Activated CD4-positive, alpha-beta T cell treated with anti-CD3 and anti-CD28 coated beads, Interleukin-2, amount 10 ng/mL, durations not matched to agents 7 days and 5 days (primary cell): ENCODE measurements around the gene CDC37. TPM values are rescaled to one million over a fixed set of nuclear protein-coding genes. Genes with fewer than 3 reads are reported as not detected.
"Not testable (repeated sequence)": the region's sequence is repeated elsewhere in the genome, so short reads cannot be mapped to it uniquely, and the experiment has no call there.

Experiments used
- CTCF ChIA-PET: fragments of 350-600 bp; sonication (Branson Sonifier 250); formaldehyde crosslinking; loops from one replicate; lab custom pipeline; 2021; ENCODE audit warnings: antibody characterized with exemption; lab: Charles Lee
- POLR2A ChIA-PET: fragments of 350-600 bp; sonication (Branson Sonifier 250); formaldehyde crosslinking; loops from one replicate; lab custom pipeline; 2021; ENCODE audit warnings: antibody characterized with exemption; lab: Charles Lee
- DNase-seq: peaks from one replicate; pipeline ENCODE4 v3.0.0-alpha.2; 2020
- H3K27ac Mint-ChIP-seq: one replicate; pipeline ENCODE4 v1.8.0; 2021; ENCODE audit warnings: mild to moderate bottlenecking, moderate library complexity, mixed read lengths
- H3K27me3 Mint-ChIP-seq: one replicate; pipeline ENCODE4 v1.8.0; 2021; ENCODE audit warnings: mixed read lengths
- H3K36me3 Mint-ChIP-seq: one replicate; pipeline ENCODE4 v1.8.0; 2021; ENCODE audit warnings: low read depth, mixed read lengths
- H3K4me1 Mint-ChIP-seq: one replicate; pipeline ENCODE4 v1.8.0; 2021; ENCODE audit warnings: mixed read lengths
- H3K4me3 Mint-ChIP-seq: one replicate; pipeline ENCODE4 v1.8.0; 2021; ENCODE audit warnings: mild to moderate bottlenecking, moderate library complexity, mixed read lengths
- H3K9me3 Mint-ChIP-seq: one replicate; pipeline ENCODE4 v1.8.0; 2021; ENCODE audit warnings: mixed read lengths
- total RNA-seq, 2 experiments: library from RNA; stranded (reverse); gene quantifications; one replicate each; pipeline ENCODE4 v1.2.3, GENCODE V29; 2021

CDC37 gene
- total RNA-seq, 2 experiments from 2014 or later, result 200 to 205 TPM

GRCh38 chr19:10418485-10419199 lies 15.3 kb upstream of the CDC37 start:
- no peak for DNase-seq
- CTCF ChIA-PET, result interaction anchor here (0.6 to 27.9 kb wide), 11 partner anchors 11 to 376 kb away, joined by 3 to 612 read pairs (median 6); partner anchors contain the start of genes CDC37, S1PR5 and TYK2
- peaks cover 71% of the 10 kb centered on the region for H3K4me1 Mint-ChIP-seq

GRCh38 chr19:10418235-10418484 lies 14.8 kb upstream of the CDC37 start:
- CTCF ChIA-PET, result interaction anchor here (0.6 to 27.9 kb wide), 13 partner anchors 12 to 284 kb away, joined by 3 to 612 read pairs (median 6); partner anchors contain the start of genes CDC37, S1PR5 and TYK2
- POLR2A ChIA-PET, result interaction anchor here (1.5 kb wide), 1 partner anchor 9 kb away, joined by 5 read pairs; no protein-coding TSS in a partner anchor
- Mint-ChIP-seq H3K36me3 (peaks cover 4% of the 10 kb centered on the region), H3K27me3 (peaks cover 51% of the 10 kb centered on the region), H3K9me3 (peaks cover 2% of the 10 kb centered on the region), H3K4me1 (peaks cover 68% of the 10 kb centered on the region), H3K27ac (peak overlapping the region; percentile 76), H3K4me3 (peak overlapping the region; percentile 54)
- no peak for DNase-seq

More at GRCh38 chr19:10418485-10419199, 15.3 kb upstream of the CDC37 start:
- peaks cover 55% of the 10 kb centered on the region for H3K27me3 Mint-ChIP-seq
- peaks cover 4% of the 10 kb centered on the region for H3K36me3 Mint-ChIP-seq
- H3K4me3 Mint-ChIP-seq, result peak overlapping the region; percentile 54
- H3K27ac Mint-ChIP-seq, result peak overlapping the region; percentile 76
- POLR2A ChIA-PET, result interaction anchor here (1.5 kb wide), 1 partner anchor 9 kb away, joined by 5 read pairs; no protein-coding TSS in a partner anchor
- peaks cover 2% of the 10 kb centered on the region for H3K9me3 Mint-ChIP-seq

GRCh38 chr19:10417541-10418234 lies 14.3 kb upstream of the CDC37 start:
- POLR2A ChIA-PET, result interaction anchor here (1.5 kb wide), 1 partner anchor 9 kb away, joined by 5 read pairs; no protein-coding TSS in a partner anchor
- peak overlapping the region; percentile 76 for H3K27ac Mint-ChIP-seq
- peaks cover 67% of the 10 kb centered on the region for H3K4me1 Mint-ChIP-seq
- DNase-seq, result no peak
- peaks cover 48% of the 10 kb centered on the region for H3K27me3 Mint-ChIP-seq
- peaks cover 2% of the 10 kb centered on the region for H3K9me3 Mint-ChIP-seq
- peak overlapping the region; percentile 54 for H3K4me3 Mint-ChIP-seq
- H3K36me3 Mint-ChIP-seq, result peaks cover 4% of the 10 kb centered on the region
- CTCF ChIA-PET, result interaction anchor here (0.5 to 27.9 kb wide), 28 partner anchors 12 to 447 kb away, joined by 3 to 612 read pairs (median 6); partner anchors contain the start of genes CDC37, ICAM1, ICAM4 and ICAM5

- peak; percentile 93 for DNase-seq
- POLR2A ChIA-PET, result interaction anchor here (0.5 to 0.6 kb wide), 2 partner anchors 22 to 555 kb away, joined by 3 to 4 read pairs; no protein-coding TSS in a partner anchor
- peaks cover 38% of the 10 kb centered on the region for H3K27me3 Mint-ChIP-seq
- H3K4me3 Mint-ChIP-seq, result peak overlapping the region; percentile 66
- CTCF ChIA-PET, result interaction anchor here (0.6 to 27.9 kb wide), 49 partner anchors 11 to 478 kb away, joined by 3 to 612 read pairs (median 4); partner anchors contain the start of genes CDC37, ICAM1, ICAM4 and ICAM5
- H3K27ac Mint-ChIP-seq, result peak overlapping the region; percentile 89
- H3K36me3 Mint-ChIP-seq, result peaks cover 4% of the 10 kb centered on the region
- peaks cover 2% of the 10 kb centered on the region for H3K9me3 Mint-ChIP-seq
- H3K4me1 Mint-ChIP-seq, result peaks cover 67% of the 10 kb centered on the region
These were observed 13.3 kb upstream of the CDC37 start for GRCh38 chr19:10416380-10417257.

- H3K27me3 Mint-ChIP-seq, result peaks cover 32% of the 10 kb centered on the region
- peak overlapping the region; percentile 79 for H3K27ac Mint-ChIP-seq
- DNase-seq, result no peak
- peaks cover 4% of the 10 kb centered on the region for H3K36me3 Mint-ChIP-seq
- H3K9me3 Mint-ChIP-seq, result peaks cover 2% of the 10 kb centered on the region
- ChIA-PET POLR2A (interaction anchor here (0.6 kb wide), 1 partner anchor 554 kb away, joined by 4 read pairs; no protein-coding TSS in a partner anchor), CTCF (interaction anchor here (0.6 to 27.9 kb wide), 44 partner anchors 11 to 477 kb away, joined by 3 to 612 read pairs (median 4); partner anchors contain the start of genes CDC37, ICAM1, ICAM4 and ICAM5)
- peak overlapping the region; percentile 66 for H3K4me3 Mint-ChIP-seq
- H3K4me1 Mint-ChIP-seq, result peaks cover 67% of the 10 kb centered on the region
These were observed 12.7 kb upstream of the CDC37 start for GRCh38 chr19:10416083-10416379.

- Mint-ChIP-seq H3K9me3 (peaks cover 2% of the 10 kb centered on the region), H3K36me3 (peaks cover 11% of the 10 kb centered on the region), H3K27ac (peak overlapping the region; percentile 91), H3K4me3 (peak overlapping the region; percentile 8), H3K4me1 (peaks cover 76% of the 10 kb centered on the region), H3K27me3 (peaks cover 8% of the 10 kb centered on the region)
- ChIA-PET POLR2A (interaction anchor here (0.6 to 0.9 kb wide), 3 partner anchors 12 to 1896 kb away, joined by 3 to 5 read pairs (median 4); no protein-coding TSS in a partner anchor), CTCF (interaction anchor here (0.6 to 27.9 kb wide), 13 partner anchors 7 to 981 kb away, joined by 3 to 612 read pairs (median 4); partner anchors contain the start of genes CDC37, KEAP1, KRI1 and PDE4A)
- peak; percentile 66 for DNase-seq
These were observed 9.1 kb upstream of the CDC37 start for GRCh38 chr19:10412257-10412977.

- H3K36me3 Mint-ChIP-seq, POLR2A ChIA-PET, H3K27me3 Mint-ChIP-seq, DNase-seq, H3K4me3 Mint-ChIP-seq, H3K9me3 Mint-ChIP-seq: not testable (repeated sequence)
- Mint-ChIP-seq H3K4me1 (peaks cover 78% of the 10 kb centered on the region), H3K27ac (peak overlapping the region; percentile 91)
- CTCF ChIA-PET, result interaction anchor here (0.6 to 27.9 kb wide), 6 partner anchors 6 to 348 kb away, joined by 4 to 612 read pairs (median 9); partner anchors contain the start of genes CDC37 and PDE4A
These were observed 7.9 kb upstream of the CDC37 start for GRCh38 chr19:10411224-10411623.

- POLR2A ChIA-PET, result interaction anchor here (0.7 to 1.0 kb wide), 2 partner anchors 9 to 16 kb away, joined by 3 to 5 read pairs; no protein-coding TSS in a partner anchor
- peak overlapping the region; percentile 58 for H3K4me3 Mint-ChIP-seq
These were observed 5.4 kb upstream of the CDC37 start for GRCh38 chr19:10408511-10409283.

GRCh38 chr19:10407096-10407495 lies 3.8 kb upstream of the CDC37 start:
- H3K36me3 Mint-ChIP-seq, result peaks cover 14% of the 10 kb centered on the region
- no peaks in the 10 kb centered on the region for H3K27me3 Mint-ChIP-seq
- no peaks in the 10 kb centered on the region for H3K9me3 Mint-ChIP-seq
- peak overlapping the region; percentile 78 for H3K27ac Mint-ChIP-seq
- DNase-seq, result no peak
- peaks cover 77% of the 10 kb centered on the region for H3K4me1 Mint-ChIP-seq
- H3K4me3 Mint-ChIP-seq, result peak overlapping the region; percentile 8
- POLR2A ChIA-PET, result no interaction called here
- CTCF ChIA-PET, result interaction anchor here (1.1 to 19.2 kb wide), 2 partner anchors 17 to 18 kb away, joined by 3 to 612 read pairs; partner anchors contain the start of gene PDE4A

More at GRCh38 chr19:10408511-10409283, 5.4 kb upstream of the CDC37 start:
- H3K27ac Mint-ChIP-seq, result peak overlapping the region; percentile 90
- H3K27me3 Mint-ChIP-seq, result no peaks in the 10 kb centered on the region
- H3K36me3 Mint-ChIP-seq, result peaks cover 7% of the 10 kb centered on the region
- H3K4me1 Mint-ChIP-seq, result peaks cover 83% of the 10 kb centered on the region
- H3K9me3 Mint-ChIP-seq, result no peaks in the 10 kb centered on the region
- peak; percentile 76 for DNase-seq
- CTCF ChIA-PET, result interaction anchor here (0.9 to 19.2 kb wide), 5 partner anchors 16 to 150 kb away, joined by 3 to 612 read pairs (median 5); partner anchors contain the start of genes ICAM1 and PDE4A

GRCh38 chr19:10406191-10406590 lies 2.8 kb upstream of the CDC37 start:
- POLR2A ChIA-PET, result interaction anchor here (0.6 to 0.8 kb wide), 2 partner anchors 14 to 27 kb away, joined by 3 read pairs; partner anchors contain the start of gene PDE4A
- CTCF ChIA-PET, result interaction anchor here (0.6 to 19.2 kb wide), 11 partner anchors 11 to 493 kb away, joined by 3 to 612 read pairs (median 4); partner anchors contain the start of gene PDE4A
- Mint-ChIP-seq H3K27me3 (no peaks in the 10 kb centered on the region), H3K4me1 (peaks cover 77% of the 10 kb centered on the region), H3K27ac (peak overlapping the region; percentile 97), H3K4me3 (peak overlapping the region; percentile 97), H3K9me3 (no peaks in the 10 kb centered on the region), H3K36me3 (peaks cover 19% of the 10 kb centered on the region)
- DNase-seq, result no peak
